ENCODE results near the gene MOV10L1. TPM values are rescaled to one million over a fixed set of nuclear protein-coding genes. Genes with fewer than 3 reads are reported as not detected.

MOV10L1 gene
- total and polyA plus RNA-seq, 2 donors from 2014 or later: 0.38 to 0.62 TPM

GRCh38 chr22:50151571-50152537 is 62.0 kb downstream of the MOV10L1 start:
- DNase-seq (no peak), FAIRE-seq (no peak)
- Histone ChIP-seq H3K27me3 (ENCODE audit: control insufficient read depth, insufficient read depth, low read length) (no peaks in the 10 kb centered on the region), H3K4me1 (ENCODE audit: control insufficient read depth in 2 of 3, insufficient read depth in 2 of 3, low read depth in 1 of 3, low read length in 3 of 3) (peaks cover 0 to 2% (median 0%) of the 10 kb centered on the region in 3 donors), H3K27ac (ENCODE audit: low read depth in 2 of 2, low read length in 2 of 2) (no peak overlapping the region), H3K9ac (ENCODE audit: low read length in 3 of 3) (no peak overlapping the region), H3K9me3 (ENCODE audit: control insufficient read depth in 2 of 3, insufficient read depth in 1 of 3, low read length in 3 of 3) (no peaks in the 10 kb centered on the region), H3K36me3 (ENCODE audit: control insufficient read depth in 2 of 3, insufficient read depth in 3 of 3, low read length in 3 of 3) (no peaks in the 10 kb centered on the region), H3K4me3 (ENCODE audit: low read length in 3 of 3) (no peak overlapping the region)
- TF ChIP-seq, protein P1, sequence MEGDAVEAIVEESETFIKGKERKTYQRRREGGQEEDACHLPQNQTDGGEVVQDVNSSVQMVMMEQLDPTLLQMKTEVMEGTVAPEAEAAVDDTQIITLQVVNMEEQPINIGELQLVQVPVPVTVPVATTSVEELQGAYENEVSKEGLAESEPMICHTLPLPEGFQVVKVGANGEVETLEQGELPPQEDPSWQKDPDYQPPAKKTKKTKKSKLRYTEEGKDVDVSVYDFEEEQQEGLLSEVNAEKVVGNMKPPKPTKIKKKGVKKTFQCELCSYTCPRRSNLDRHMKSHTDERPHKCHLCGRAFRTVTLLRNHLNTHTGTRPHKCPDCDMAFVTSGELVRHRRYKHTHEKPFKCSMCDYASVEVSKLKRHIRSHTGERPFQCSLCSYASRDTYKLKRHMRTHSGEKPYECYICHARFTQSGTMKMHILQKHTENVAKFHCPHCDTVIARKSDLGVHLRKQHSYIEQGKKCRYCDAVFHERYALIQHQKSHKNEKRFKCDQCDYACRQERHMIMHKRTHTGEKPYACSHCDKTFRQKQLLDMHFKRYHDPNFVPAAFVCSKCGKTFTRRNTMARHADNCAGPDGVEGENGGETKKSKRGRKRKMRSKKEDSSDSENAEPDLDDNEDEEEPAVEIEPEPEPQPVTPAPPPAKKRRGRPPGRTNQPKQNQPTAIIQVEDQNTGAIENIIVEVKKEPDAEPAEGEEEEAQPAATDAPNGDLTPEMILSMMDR (IDR thresholded peaks at IDR 0.05; ENCODE audit: borderline replicate concordance, extremely low read depth, insufficient read depth): no peak
- intact Hi-C loops (cut with DNase I): no loop called here

DNA sequence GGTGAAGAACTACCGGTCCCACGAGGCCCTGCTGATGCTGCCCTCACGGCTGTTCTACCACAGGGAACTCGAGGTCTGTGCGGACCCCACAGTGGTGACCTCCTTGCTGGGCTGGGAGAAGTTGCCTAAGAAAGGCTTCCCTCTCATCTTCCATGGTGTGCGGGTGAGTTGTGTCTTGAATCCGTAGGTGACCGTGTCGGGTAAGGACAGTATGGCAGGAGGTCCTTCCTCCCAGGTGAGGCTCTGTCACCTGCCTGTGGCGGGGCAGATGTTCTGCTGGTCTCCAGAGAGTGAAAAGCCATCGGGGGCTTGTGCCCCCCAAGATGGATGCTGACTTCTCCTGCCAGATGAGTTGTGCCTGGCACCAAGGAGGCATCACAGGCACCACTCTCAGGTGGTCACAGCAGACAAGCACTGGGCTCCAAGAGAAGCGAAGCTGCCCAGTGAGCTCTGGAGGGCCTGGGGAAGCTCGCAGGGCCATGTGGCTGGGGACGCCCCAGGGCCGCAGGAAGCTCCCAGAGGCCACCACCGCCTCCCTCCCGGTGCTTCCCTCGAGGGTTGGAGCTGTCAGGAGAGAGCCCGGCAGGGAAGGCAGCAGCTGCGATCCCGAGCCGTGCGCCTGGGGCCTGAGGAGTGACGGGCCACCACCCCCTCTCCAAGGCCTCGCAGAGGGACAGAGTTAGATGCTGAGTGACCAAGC is 63.4 kb downstream of the MOV10L1 start:
- no peak for DNase-seq
- H3K9me3 ChIP-seq (ENCODE audit: control insufficient read depth in 2 of 3, insufficient read depth in 1 of 3, low read length in 3 of 3): no peaks in the 10 kb centered on the region
- H3K27ac ChIP-seq (ENCODE audit: low read depth in 2 of 2, low read length in 2 of 2): no peak overlapping the region
- H3K36me3 ChIP-seq (ENCODE audit: control insufficient read depth in 2 of 3, insufficient read depth in 3 of 3, low read length in 3 of 3): no peaks in the 10 kb centered on the region
- no peaks in the 10 kb centered on the region for H3K27me3 ChIP-seq (ENCODE audit: control insufficient read depth, insufficient read depth, low read length)
- intact Hi-C loops (cut with DNase I): no loop called here
- no peak for FAIRE-seq
- H3K4me3 ChIP-seq (ENCODE audit: low read length in 3 of 3): no peak overlapping the region
- H3K4me1 ChIP-seq (ENCODE audit: control insufficient read depth in 2 of 3, insufficient read depth in 2 of 3, low read depth in 1 of 3, low read length in 3 of 3): peaks cover 0 to 4% (median 0%) of the 10 kb centered on the region in 3 donors
- H3K9ac ChIP-seq (ENCODE audit: low read length in 3 of 3): no peak overlapping the region
- TF ChIP-seq, protein P1 (IDR thresholded peaks at IDR 0.05; ENCODE audit: borderline replicate concordance, extremely low read depth, insufficient read depth): no peak

DNA sequence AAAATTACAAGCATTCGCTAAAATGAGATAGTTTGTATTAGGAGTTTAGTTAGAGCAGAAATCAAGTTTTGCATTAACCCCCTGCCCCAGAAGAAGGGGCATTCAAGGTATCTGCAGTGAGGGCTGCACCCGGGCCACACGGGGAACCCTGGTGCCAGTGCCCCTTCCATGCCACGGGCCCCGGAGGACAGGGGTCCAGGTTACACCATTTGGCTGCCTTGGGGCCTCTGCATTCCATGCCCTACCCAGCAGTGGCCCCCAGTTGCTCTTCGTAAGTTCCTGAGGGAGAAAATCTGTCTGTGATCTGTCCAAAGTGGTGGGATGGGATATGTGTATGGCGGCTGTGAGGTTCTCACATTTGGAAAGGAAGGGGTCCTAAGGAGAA is 63.9 kb downstream of the MOV10L1 start:
- Histone ChIP-seq H3K4me3 (ENCODE audit: low read length in 3 of 3) (no peak overlapping the region), H3K9me3 (ENCODE audit: control insufficient read depth in 2 of 3, insufficient read depth in 1 of 3, low read length in 3 of 3) (no peaks in the 10 kb centered on the region), H3K9ac (ENCODE audit: low read length in 3 of 3) (no peak overlapping the region), H3K36me3 (ENCODE audit: control insufficient read depth in 2 of 3, insufficient read depth in 3 of 3, low read length in 3 of 3) (no peaks in the 10 kb centered on the region), H3K27me3 (ENCODE audit: control insufficient read depth, insufficient read depth, low read length) (no peaks in the 10 kb centered on the region), H3K4me1 (ENCODE audit: control insufficient read depth in 2 of 3, insufficient read depth in 2 of 3, low read depth in 1 of 3, low read length in 3 of 3) (peaks cover 0 to 4% (median 0%) of the 10 kb centered on the region in 3 donors), H3K27ac (ENCODE audit: low read depth in 2 of 2, low read length in 2 of 2) (no peak overlapping the region)
- no peak for DNase-seq
- intact Hi-C loops (cut with DNase I): no loop called here
- no peak for FAIRE-seq
- TF ChIP-seq, protein P1 (IDR thresholded peaks at IDR 0.05; ENCODE audit: borderline replicate concordance, extremely low read depth, insufficient read depth): no peak

All from kidney (tissue), 14 donors.